ENCODE measurements around the gene NPNT.

Gene NPNT

DNA sequence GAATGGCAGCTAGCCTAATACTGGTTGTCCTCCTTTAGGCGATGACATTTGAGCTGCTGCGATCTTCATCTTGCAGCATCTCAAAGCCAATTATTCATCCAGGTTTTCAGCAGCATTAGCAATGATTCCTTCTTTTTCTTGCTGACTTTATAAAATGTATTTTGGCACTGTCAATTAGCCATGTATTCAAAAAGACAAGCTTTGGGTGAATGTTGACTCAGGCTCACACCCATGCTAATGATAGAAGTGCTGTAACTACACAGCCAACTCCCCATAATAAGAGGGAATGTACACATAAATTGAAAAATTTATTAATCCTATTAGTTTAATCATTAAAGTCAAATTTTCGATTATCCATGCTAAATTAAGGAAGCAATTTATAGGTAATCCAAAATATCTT, 24.3 kb upstream of the NPNT start:
- no peak for DNase-seq (ENCODE audit: low read depth in 2 of 2)
- H3K4me3 ChIP-seq (replicated peaks in 1 of 2; ENCODE audit: low read depth in 2 of 2, low read length in 2 of 2), result no peak overlapping the region
- TF ChIP-seq, protein P1, sequence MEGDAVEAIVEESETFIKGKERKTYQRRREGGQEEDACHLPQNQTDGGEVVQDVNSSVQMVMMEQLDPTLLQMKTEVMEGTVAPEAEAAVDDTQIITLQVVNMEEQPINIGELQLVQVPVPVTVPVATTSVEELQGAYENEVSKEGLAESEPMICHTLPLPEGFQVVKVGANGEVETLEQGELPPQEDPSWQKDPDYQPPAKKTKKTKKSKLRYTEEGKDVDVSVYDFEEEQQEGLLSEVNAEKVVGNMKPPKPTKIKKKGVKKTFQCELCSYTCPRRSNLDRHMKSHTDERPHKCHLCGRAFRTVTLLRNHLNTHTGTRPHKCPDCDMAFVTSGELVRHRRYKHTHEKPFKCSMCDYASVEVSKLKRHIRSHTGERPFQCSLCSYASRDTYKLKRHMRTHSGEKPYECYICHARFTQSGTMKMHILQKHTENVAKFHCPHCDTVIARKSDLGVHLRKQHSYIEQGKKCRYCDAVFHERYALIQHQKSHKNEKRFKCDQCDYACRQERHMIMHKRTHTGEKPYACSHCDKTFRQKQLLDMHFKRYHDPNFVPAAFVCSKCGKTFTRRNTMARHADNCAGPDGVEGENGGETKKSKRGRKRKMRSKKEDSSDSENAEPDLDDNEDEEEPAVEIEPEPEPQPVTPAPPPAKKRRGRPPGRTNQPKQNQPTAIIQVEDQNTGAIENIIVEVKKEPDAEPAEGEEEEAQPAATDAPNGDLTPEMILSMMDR (IDR thresholded peaks at IDR 0.05; ENCODE audit: low read depth, low read length), result no peak

DNA sequence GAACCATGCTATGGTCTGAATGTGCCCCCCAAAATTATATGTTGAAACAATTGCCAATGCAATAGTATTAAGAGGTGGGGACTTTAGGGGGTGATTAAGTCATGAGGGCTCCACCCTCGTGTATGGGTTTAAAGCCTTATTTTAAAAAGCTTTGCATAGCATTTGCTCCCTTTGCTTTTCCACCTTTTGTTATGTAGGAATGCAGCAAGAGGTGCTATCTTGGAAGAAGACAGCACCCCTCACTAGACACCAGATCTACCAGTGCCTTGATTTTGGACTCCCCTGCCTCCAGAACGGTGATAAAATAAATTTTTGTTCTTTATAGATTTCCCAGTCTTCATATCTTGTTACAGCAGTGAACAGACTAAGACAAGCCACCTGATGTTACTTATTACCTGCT, 23.3 kb upstream of the NPNT start:
- no peak for DNase-seq (ENCODE audit: low read depth in 2 of 2)
- TF ChIP-seq, protein P1 (IDR thresholded peaks at IDR 0.05; ENCODE audit: low read depth, low read length), result no peak

DNA sequence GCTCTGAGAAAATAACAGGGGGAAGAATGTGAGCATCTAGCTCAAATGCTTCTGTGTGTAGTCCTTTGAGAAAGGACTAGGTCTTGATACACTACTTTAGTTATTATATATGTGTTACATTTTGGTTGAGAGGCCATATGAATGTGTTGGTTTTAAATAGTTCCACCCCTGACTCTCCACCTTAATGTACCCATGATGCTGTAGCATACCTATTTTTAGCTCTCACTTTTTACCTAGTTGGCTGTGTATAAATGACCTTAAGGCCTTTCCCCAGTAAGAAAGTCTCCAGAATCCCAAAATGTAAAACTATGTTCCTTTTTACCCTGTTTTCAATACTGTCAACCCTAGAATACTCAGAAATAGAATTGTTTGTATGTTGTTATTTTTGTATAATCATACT, 20.0 kb upstream of the NPNT start:
- H3K4me3 ChIP-seq (replicated peaks in 1 of 2; ENCODE audit: low read depth in 2 of 2, low read length in 2 of 2), result no peak overlapping the region
- no peak for DNase-seq (ENCODE audit: low read depth in 2 of 2)
- TF ChIP-seq, protein P1 (IDR thresholded peaks at IDR 0.05; ENCODE audit: low read depth, low read length), result no peak

More for the DNA sequence above, 23.3 kb upstream of the NPNT start:
- no peak overlapping the region for H3K4me3 ChIP-seq (replicated peaks in 1 of 2; ENCODE audit: low read depth in 2 of 2, low read length in 2 of 2)

DNA sequence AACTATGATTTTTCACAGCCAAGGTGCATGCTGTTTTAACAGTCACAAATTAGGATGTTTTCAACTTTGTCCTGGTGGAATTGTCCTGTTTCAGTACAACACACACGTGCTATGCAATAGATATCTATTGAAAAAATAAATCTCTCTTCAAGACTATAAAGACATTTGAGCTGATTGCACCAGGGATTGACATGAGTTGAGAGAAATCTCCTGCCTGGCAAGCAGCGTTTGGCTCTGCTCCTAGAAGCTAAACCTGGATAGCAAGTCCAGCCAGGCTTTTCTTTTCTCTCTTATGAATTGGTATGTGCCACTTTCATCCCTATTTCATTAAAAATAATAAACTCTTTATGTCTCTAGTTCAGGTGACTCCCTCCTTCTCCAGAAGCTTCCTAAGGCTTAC, 16.6 kb upstream of the NPNT start:
- no peak overlapping the region for H3K4me3 ChIP-seq (replicated peaks in 1 of 2; ENCODE audit: low read depth in 2 of 2, low read length in 2 of 2)
- TF ChIP-seq, protein P1 (IDR thresholded peaks at IDR 0.05; ENCODE audit: low read depth, low read length), result no peak
- DNase-seq (ENCODE audit: low read depth in 2 of 2), result no peak

DNA sequence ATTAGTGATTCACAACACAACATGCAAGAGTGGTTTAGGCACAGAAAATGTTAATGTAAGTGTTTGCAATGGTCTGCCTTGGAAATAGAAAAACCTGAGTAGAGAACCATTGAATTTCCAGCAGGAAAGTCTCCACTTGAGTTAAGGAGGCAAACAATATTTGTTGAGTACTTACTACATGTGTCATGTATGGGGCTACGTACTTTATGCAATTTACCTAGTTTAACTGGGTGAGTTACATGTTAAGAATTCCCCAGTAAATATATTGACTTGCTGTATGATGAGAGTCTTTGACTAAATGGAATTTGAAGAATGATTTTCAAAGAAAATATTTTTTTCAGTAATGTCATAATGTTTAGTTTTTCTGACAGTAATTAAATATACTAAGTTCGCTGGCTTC, 7.8 kb upstream of the NPNT start:
- DNase-seq (ENCODE audit: low read depth in 2 of 2), result no peak
- H3K4me3 ChIP-seq (replicated peaks in 1 of 2; ENCODE audit: low read depth in 2 of 2, low read length in 2 of 2), result no peak overlapping the region
- TF ChIP-seq, protein P1 (IDR thresholded peaks at IDR 0.05; ENCODE audit: low read depth, low read length), result no peak

DNA sequence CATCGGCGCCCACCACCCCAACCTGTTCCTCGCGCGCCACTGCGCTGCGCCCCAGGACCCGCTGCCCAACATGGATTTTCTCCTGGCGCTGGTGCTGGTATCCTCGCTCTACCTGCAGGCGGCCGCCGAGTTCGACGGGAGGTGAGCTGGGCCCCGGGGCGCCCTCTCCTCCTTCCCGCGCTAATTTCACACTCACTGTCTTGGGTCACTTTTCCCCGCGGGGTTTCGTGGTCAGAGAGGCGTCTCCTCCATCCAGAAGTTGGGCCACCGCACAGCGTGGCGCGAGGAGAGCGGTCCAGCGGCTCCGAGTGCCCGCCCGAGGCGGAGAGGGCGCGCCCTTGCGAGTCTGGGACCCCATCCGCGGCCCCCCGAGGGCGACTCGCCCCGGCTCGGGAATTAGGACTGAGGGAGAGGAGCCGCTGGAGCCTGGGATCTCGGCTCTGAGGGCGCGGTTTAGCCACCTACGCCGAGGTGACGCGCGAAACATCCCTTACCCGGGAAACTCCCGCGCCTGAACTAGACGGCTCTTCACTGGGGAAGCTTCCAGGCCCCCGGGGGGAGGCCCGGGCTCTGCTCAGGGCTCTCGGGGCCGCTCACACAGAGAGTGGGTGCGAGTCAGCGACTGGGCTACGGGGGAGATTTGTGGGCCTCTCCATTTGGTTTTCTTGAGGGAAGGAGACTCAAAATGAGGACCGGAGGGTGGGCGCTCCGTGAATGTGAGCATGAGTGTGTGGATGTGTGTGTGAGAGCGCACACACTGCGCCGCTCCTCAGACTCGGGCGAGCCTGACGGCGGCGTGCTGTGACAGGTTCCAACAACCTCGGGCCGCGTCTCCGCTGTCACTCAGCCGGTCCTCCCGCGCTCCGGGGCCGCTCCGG, 551 bp downstream of the NPNT start:
- DNase-seq (ENCODE audit: low read depth in 2 of 2), result peak; percentile 2 to 14
- TF ChIP-seq, protein P1 (IDR thresholded peaks at IDR 0.05; ENCODE audit: low read depth, low read length), result no peak
- H3K4me3 ChIP-seq (replicated peaks in 1 of 2; ENCODE audit: low read depth in 2 of 2, low read length in 2 of 2), result peak overlapping the region in 1 of 2 donors; percentile 12

All from cardiac fibroblast (primary cell).